Activated CD4-positive, alpha-beta T cell treated with anti-CD3 and anti-CD28 coated beads, Interleukin-2, amount 50 U/mL, for 48 hours (primary cell): ENCODE measurements around the gene CCNK.

ENCODE experiments used
- DNase-seq, 2 experiments: peaks; one replicate each; pipeline ENCODE4 v3.0.0-alpha.2; 2020

The CCNK gene

DNA sequence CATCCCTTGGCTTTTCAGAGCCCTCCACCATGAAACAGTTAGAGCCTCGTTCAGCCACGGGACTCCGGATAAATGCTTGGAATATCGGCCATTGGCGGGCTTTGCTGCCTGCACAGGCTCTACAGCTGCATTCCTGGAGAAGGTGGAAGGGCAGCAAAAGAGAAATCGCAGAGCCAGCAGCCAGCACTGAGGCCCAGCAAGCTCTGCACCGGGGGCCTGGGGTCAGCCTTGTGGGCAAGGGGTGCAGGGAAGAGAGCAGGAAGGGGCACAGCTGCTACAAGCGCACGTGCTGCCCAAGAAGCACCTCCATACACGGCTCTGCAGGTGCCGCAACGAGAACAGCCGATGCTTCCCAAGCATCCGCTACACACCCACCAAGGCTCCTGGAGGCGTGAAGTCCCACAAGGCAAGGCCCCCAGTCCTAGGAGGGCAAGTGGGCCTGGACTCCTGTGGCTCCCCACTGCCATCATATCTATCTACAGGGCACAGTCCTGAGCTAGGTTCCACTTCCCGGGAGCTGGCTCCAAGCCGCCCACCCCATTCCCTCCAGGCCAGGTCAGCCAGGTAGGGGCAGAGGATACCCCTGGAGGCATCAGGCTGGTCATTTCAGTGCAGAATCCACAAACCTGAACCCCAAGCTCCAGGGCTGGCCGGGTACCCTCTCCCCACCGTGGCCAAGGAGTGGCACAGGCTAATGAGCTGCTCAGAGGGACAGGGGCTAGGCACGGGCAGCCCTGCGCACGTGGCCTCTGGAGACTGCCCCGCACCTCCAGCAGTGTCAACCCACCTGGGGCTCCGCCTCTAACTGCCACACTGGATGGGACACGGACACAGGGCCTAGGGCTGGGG, 40.2 kb downstream of the CCNK start:
- no peak for DNase-seq

DNA sequence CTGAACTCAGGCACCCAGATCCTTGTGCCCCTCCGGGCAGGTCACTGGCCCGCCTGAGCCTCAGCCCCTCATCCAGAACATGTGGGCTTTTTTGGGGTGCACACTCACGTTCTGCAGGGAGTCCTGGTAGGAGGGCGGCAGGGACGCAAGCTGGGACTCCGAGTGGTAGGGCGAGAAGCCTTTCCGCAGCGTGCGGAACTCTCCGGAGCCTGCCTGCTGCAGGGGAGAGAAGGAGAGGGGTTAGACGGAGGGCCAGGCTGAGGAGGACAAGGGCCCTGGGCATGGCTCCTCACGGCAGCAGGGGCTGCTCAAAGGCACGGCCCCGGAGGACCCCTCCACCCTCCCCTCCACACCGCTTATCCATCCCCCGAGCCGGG, 40.8 kb downstream of the CCNK start:
- no peak for DNase-seq

DNA sequence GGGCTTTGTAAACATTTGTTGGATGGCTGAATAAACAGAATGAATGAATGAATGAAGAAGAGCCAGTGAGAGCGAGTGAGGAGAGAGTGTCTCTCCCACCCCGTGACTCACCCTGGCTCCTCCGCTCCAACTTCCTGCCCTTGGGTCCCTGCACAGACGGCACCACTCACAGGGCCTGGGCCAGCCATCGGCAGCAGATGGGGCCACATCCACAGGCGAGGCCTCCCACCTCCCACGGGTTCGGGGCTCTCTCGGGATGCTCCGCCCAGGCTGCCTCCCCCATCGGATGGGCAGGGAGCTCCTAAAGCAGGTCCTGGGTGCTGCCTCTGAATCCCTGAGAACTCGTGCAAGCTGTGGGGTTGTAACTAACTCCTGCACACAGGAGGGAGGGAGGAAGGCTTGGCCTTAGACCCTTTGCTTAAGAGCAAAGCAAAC, 41.3 kb downstream of the CCNK start:
- no peak for DNase-seq

DNA sequence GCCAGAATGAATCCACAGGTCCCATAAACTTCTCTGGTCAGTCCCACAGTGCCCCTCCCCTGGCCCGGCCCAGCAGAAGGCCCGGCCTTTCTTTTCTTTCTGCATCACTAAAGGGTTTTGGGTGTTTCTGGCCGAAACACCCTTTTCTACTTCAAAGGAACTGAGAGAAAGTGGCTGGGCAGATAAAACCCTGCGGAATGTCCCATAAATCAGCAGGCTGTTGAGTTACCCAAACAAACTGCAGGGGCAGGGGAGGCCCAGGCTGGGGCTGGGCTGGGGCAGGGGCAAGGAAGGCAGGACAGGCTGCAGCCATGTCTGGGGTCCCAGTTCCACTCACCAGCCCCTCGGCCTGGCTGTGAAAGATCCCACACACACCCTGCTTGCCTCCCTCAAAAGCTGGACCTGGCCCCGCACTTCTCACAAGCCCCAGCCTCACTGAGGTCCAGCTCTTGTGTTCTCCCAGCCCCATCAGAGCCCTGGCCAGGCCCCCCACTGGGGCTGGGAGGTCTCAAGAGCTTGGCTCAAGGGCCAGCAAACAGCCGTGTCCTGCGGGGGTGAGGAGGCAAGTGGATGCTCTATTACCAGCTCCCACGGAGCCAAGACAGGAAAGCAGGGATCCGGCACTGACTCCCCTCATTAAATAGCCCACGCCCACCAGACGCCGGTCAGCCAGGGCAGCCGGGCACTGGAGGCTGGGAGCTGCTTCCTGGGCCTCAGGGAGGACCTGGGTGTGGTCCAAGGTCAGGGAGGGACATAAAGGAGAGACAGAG, 41.9 kb downstream of the CCNK start:
- no peak for DNase-seq

DNA sequence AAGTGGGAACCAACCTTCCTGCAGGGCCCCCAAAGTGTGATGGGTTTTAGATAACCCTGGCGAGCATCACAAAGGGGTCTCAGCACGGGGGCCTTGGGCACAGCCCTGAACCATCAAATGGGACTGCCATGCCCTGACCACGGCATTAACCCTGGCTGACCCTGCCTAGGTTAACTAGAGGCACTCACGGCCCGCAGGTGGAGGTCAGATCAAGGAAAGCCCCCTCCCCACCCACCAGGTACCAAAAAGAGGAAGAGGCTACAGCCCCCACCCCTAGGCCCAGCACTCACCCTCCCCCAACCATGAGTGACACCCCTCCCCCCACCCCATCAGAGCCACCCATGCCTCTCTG, 42.5 kb downstream of the CCNK start:
- DNase-seq = no peak

DNA sequence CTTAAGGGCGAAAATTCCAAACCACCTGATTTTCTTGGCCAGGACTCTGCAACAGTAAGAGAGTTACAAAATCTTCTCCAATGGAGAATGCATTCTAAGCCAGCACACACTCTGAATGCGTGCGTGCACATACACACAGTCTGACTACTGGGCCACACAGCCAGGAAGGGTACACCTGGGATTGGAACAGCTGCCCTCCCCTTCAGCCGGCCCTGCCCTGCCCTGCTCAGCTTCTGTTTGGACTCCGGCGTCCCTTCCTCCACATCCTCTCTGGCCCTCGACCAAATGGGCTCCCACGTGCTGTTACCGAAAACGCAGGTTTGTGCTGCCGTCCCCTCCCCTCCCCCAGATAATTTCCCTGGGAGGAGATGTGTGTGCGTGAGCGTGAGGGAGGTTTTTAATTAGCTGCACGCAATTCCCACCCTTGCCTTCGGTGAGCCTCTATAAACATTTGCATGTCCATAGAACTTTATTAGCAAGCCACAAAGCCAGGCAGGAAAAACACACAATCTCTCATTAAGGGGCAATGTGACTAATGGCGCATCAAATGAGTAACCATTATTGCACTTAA, 43.0 kb downstream of the CCNK start:
- no peak for DNase-seq

DNA sequence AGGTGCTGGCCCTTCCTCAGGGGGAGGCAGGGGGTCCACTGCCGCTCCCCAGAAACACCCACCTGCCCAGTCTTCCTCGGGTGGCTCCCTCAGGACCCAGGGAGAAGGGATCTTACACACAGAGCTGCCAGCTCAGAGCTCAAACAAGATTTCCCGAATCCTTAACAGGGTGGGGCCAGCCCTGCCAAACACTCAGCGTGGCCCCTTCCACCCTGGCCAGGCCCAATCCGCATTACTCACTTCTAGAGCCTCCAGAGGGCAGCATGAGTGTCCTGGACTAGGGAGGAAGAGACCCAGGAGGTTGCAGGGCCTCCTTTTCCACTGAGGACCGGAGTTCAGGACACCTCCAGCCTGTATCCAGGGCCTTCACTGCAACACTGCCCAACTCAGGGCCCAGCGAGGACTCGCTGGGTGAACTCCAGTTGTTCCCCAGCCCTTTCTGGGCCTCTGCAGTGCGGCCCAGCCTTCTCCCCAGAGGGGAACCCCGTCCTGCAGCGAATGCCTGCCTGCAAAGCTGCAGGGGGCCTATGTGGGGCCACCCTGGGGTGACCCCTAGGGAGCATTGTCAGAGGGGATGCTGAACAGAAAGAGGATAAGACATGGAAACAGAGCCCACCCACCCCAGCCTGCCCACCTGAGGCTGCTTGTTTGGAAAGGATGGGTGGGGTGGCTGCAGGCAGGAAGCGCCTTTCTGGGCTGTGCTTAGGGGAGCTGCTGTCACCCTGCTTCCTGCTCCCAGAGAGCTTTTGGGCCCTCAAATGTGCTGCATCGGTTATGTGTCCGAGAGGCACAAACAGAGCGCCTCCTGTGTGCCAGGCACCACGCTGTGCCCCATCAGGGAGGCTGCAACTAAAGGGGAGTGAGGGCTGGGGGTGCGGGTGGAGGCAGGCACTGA, 43.8 kb downstream of the CCNK start:
- no peak for DNase-seq

DNA sequence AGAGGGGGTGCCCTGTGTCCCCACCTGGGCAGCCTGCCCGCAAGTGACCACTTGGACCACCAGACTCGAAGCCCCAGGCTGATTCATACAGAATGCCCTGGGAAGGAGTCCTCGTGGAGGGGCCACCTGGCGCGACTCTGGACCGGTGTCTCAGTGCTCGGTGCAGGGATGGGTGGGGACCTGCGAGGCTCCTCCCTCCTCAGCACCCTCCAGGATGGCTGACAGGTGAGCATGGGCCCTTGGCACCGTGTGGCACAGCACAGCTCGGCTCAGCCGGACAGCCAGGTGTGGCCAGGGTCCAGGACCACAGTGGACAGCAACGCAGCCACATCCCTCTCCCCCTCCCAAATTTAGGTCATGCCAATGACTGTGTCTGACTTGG, 44.5 kb downstream of the CCNK start:
- no peak for DNase-seq

DNA sequence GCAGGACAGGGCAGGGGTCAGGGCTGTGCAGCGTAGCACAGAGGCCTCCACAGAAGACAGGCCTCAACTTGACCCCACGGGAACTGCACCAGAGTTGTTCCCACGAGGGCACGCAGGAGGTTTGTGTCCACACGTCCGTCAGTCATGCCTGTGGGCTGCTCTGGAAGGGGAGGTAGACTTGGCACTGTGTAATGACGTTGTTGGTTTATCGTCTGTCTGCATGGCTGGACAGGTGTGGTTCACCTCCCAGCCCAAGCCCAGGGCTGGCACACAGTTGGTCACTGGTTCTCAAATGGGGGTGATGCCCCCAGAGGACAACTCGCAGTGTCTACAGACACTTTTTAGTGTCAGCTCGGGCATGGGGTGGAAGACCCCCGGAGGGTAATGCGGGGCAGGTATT, 45.8 kb downstream of the CCNK start:
- no peak for DNase-seq

DNA sequence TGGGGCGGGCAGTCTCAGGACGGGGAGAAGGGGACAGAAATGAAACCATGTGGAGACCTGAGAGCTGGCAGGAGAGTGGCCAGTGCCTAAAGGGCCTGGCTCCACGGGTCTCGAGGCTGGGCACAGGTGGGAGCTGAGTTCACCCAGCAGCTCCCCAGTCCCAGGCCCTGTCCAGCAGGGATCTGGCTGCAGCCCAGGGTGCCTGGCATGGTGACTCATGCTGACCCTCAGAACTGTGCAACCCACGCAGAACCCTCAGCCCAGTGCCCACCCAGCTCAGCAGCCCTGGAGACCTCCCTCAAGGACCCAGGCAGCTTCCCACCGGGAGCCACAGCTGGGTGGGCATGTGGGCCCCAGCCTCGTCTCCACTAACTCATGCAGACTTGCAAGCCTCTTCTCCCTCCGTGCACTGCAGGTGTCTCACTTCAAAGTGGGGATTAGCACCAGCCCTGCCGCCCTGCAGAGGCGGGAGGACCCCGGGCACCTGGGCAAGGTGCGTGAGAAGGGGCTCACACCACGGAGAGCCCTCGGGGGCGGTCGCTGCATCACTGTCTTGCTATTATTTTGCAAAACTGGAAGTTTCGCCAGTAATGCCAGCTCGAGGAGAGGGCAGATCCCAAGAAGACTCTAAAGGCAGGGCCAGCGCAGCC, 46.3 kb downstream of the CCNK start:
- no peak for DNase-seq

DNA sequence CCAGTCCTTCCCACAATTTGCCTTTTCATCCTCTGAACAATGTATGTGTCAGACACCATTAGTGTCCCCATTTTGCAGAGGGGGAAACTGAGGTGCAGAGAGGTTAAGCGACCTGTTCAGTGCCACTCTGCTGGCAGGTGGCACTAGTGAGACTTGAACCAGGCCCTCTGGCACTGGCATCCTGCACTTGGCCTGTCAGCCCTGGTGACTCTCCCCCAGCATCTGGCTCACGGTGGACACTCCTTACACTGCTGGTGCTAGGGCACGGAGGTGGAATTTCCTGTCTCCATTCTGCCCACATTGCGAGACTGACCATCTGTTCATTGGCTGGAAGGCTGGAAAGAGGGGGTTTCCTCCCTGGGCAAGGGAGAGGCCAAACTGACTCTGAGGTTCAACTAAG, 48.7 kb downstream of the CCNK start:
- DNase-seq = no peak

DNA sequence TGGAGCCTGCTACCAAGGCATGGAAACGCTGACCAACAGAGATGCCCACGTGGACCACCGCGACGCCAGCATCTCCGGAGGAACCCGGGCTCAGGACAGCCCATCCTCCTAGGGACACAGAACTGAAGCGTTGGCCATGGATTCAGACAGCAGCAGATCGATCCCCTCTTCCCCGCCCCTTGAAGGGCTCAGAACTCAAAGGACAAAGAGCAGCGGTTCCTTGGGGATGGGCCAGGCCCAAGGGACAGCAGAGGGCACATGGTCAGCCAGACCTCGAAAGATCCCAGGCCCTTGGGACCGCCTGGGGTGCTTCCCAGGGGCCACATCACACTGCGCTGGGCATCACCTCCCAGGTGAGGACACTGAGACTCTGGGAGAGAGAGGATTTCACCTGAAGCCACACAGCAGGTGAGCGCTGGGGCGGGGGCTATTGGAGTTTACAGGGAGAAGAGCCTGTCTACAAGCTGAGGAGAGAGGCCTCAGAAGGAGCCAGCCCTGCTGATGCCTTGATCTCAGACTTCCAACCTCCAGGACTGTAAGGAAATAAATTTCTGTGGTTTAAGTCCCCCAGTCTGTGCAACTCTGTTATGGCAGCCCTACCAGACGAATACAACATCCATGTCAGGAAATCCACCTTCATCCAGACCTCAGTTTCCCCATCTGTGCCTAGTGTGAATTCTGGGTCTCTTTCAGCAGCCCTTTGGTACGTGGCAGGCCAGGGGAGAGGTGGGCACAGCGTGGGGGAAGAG, 49.4 kb downstream of the CCNK start:
- DNase-seq = no peak

DNA sequence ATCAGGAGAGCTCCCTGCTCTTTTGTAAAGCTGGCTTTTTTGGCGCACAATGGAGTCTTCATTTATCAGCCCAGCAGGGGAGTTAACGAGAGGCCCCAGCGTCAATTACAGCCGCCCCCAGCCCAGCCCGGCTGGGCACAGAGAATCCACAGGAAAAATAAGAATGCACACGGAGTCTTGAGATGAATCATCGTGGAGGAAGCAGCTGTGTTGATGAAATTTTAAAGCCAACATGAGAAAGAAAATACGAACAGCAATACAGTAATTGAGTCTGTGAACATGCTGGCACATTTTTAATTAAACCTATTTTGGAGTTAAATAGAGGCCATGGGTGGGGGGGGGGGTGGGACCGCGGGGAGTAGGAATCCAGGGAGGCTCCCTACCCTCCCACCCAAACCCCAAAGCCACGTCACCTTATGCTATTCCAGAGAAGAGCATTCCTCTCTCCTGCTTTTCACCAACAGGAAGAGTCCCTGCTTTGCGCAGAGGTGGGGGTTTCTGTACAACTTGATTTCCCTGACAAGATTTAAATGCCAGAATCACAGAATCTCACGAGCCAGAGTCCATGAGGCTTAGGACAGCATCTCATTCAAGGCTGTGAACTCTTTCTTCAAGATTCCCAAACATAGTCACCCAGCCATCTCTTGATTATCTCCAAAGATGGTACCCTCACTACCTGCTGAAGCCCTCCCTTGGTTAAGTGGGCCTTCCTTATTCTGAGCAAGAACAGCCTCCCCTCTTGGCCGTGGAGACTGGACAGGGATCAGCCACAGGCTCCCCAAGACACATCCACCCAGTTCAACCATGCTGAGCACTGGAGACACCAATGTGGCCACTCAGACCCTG, 50.3 kb downstream of the CCNK start:
- DNase-seq = no peak

DNA sequence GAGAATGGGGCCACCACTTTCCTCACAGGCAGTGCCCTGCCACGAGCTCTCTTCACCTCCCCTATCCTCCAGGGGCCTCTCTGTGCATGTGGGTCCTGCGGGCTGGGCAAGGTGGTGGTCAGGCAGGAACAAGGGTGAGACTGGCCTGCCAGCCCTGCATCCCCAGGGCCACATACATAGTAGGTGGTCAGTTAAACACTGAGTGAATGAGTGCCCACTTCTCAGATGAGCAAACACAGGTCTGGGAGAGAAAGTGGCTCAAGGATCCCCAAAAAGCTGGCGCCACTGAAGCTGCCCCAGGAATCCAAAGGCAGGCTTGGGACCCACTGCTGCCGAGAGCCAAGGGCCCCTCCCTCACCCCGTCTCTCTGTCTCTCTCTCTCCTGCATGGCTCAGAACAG, 51.1 kb downstream of the CCNK start:
- no peak for DNase-seq

DNA sequence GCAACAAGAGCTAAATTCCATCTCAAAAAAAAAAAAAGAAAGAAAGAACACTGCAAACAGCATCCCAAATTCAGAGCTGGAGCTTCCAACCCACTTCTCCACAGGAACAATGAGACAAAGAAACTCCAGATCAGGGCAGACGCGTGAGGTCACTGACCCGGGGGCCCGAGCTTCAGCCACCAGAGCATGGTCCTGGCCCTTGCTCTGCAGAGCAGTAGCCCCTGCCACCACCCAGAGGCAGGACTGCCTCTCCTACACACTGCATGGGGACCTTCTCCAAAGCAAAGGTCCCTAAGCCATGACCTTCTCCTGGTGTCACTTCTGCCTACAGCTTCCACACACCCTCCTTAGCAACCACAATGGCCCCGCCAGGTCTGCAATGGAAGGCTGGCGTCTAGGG, 53.1 kb downstream of the CCNK start:
- DNase-seq = no peak

DNA sequence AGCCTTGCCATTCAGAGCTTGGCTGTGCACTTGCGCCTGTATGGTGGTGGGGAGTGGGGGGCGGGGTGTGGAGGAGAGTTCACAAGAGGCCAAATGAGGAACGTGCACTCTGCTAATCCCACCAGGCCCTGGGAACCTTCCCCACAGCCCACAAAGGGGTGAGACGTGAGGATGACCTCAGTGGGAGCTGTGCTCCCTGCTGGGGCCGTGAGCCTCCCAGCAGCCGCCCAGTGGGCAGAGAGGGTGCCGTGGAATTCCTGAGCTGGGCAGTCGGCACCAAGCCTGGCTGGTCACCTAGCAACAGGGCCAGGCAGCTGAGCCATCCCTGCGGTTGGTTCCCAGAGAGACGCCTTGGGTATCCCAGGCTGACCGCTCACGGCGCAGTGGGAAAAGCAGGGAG, 53.7 kb downstream of the CCNK start:
- no peak for DNase-seq

DNA sequence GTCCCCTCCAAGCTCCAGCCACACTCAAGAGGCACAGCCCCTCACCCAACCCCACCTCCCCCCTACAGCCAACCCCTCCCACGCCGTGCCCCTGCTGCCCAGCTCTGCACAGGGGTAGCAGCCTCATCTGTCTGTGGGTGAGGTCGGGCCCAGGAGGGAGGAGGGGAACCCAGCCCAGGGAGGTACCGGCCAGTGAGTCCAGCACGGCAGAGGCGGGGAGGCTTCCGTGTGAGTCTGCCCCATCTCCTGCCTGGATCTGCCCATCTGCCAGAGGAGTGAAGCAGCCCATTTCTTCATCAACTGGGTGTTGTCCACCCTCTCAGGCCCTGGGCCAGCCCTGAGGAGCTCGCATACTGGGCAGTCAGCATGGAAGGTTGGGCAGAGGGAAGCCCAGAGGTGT, 54.2 kb downstream of the CCNK start:
- DNase-seq = no peak

DNA sequence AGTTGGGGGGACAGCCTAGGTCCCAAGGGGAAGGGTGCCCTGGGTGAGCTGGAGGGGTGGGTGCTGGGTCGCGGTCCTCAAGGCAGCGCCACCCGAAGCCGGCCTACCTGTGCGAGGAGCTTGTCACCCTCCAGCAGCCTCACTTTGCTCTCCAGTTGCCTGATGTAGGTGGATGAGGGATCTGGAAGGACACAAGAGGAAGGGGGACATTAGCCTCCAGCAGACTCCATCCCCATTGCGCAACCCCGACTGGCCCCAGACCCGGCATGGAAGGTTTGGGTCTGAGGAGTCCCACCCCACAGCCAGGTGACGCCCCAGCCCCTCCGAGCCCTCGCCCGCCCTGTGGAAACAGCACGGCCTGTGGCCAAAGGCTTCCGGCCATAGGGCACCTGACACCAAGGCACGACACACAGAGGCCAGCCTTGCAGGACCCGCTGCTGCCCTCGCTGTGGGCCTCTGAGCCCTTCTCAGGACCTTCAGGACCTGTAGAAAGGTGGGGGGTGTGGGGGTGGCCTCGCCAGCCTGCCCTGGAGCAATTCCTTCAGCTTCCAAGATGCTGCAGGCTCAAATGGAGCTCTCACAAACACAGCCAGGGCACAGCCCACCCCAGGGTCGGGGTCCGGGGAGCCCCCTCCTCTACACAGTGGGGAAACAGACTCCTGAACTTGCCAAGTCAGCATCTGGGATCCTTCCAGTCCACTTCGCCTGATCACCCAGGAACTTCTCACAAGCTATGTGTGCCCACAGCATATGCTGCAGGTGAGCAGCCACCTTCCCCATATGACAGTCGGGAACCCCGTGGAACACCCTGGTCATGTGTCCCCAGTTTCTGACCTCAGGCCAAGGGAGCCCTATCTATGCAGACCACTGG, 54.9 kb downstream of the CCNK start:
- no peak for DNase-seq

DNA sequence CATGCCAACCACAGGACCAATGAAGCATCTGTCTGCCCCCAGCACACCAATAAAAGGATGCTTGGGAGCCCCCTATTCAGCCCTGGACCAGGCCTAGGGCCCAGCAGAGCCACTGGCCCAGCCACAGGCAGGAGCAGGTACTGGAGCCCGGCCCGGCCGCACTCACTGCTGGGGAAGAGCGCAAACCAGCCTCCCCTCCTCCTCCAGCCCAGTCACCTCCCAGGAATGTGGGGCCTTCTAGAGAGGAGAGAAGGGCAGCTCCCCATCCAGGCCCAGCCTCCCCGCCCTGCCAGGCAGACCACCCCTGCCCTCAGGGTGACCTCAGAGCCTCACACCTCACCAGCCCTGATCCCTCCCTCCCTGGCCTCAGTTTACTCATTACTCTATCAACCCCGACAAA, 56.2 kb downstream of the CCNK start:
- DNase-seq = no peak

DNA sequence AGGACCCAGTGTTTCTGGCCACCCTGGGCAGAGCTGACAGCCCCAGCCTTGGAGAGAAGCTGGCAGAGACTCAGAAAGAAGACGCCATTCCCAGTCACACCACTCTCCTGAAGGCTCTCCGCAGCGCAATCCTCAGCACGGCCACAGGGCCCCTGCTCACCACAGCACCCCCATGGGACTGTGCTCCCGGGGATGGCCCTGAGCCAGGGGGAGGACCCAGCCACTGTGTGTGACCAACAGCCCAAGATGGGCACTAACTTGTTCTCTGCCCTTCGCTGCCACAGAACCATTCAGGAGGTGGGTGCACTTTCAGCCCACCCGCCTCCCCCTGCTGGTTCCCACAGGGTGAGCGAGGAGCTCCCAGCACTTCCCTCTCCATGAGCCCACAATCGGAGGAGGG, 57.1 kb downstream of the CCNK start:
- no peak for DNase-seq
